Left ventricle myocardium inferior (tissue), 1 donor: ENCODE results near the gene GOLGA6L2. TPM values are rescaled to one million over a fixed set of nuclear protein-coding genes. Genes with fewer than 3 reads are reported as not detected.
"Not testable (repeated sequence)": the region's sequence is repeated elsewhere in the genome, so short reads cannot be mapped to it uniquely, and the experiment has no call there.

Source experiments
- DNase-seq: peaks from one replicate; pipeline ENCODE4 v3.0.0-alpha.2; 2020
- H3K27ac ChIP-seq: fragments of 200-600 bp; replicated peaks from 2 replicates; pipeline ENCODE4 v1.8.0; 2021
- H3K27me3 ChIP-seq: fragments of 200-600 bp; 2 replicates; pipeline ENCODE4 v1.8.0; 2021; ENCODE audit warnings: low read depth
- H3K36me3 ChIP-seq: fragments of 200-600 bp; 2 replicates; pipeline ENCODE4 v1.8.0; 2021
- H3K4me1 ChIP-seq: fragments of 200-600 bp; 2 replicates; pipeline ENCODE4 v1.8.0; 2021
- H3K4me3 ChIP-seq: fragments of 200-600 bp; 2 replicates; pipeline ENCODE4 v1.8.0; 2021; ENCODE audit warnings: mild to moderate bottlenecking, moderate library complexity
- H3K9me3 ChIP-seq: fragments of 200-600 bp; replicated peaks from 2 replicates; pipeline ENCODE4 v1.8.0; 2021
- intact Hi-C: fragments of 100-400 bp; cut with micrococcal nuclease; formaldehyde crosslinking; loops from one replicate; pipeline ENCODE4 v1.11.0; 2022
- total RNA-seq: library from RNA; stranded (reverse); fragmentation: NEBNext Ultra II Directional; extraction: Animal tissue kit (Norgen Biotek cat#: 25700); gene quantifications from one replicate; pipeline ENCODE4 v1.2.1, GENCODE V29; 2021
- TF ChIP-seq, protein P1 (sequence below): fragments of 200-600 bp; IDR thresholded peaks from 2 replicates; pipeline ENCODE4 v1.8.0; 2021; ENCODE audit warnings: antibody characterized with exemption, mild to moderate bottlenecking, borderline replicate concordance
- donor health status: DM: no; HTN: yes; CAD: no; lungs with severe emphysema.

The GOLGA6L2 gene
- total RNA-seq, 1 donor from 2014 or later = not detected

- no peaks in the 10 kb centered on the region for H3K27me3 ChIP-seq
- DNase-seq = no peak
- H3K9me3 ChIP-seq = no peaks in the 10 kb centered on the region
- no peaks in the 10 kb centered on the region for H3K36me3 ChIP-seq
- H3K4me3 ChIP-seq = no peak overlapping the region
- H3K4me1 ChIP-seq = no peaks in the 10 kb centered on the region
- TF ChIP-seq, protein P1, sequence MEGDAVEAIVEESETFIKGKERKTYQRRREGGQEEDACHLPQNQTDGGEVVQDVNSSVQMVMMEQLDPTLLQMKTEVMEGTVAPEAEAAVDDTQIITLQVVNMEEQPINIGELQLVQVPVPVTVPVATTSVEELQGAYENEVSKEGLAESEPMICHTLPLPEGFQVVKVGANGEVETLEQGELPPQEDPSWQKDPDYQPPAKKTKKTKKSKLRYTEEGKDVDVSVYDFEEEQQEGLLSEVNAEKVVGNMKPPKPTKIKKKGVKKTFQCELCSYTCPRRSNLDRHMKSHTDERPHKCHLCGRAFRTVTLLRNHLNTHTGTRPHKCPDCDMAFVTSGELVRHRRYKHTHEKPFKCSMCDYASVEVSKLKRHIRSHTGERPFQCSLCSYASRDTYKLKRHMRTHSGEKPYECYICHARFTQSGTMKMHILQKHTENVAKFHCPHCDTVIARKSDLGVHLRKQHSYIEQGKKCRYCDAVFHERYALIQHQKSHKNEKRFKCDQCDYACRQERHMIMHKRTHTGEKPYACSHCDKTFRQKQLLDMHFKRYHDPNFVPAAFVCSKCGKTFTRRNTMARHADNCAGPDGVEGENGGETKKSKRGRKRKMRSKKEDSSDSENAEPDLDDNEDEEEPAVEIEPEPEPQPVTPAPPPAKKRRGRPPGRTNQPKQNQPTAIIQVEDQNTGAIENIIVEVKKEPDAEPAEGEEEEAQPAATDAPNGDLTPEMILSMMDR = no peak
- H3K27ac ChIP-seq = no peak overlapping the region
- intact Hi-C loops = no loop called here
Observed at GRCh38 chr15:23416349-23417276, 30.4 kb downstream of the GOLGA6L2 start.

GRCh38 chr15:23415866-23416265, 31.2 kb downstream of the GOLGA6L2 start:
- H3K4me1 ChIP-seq, H3K9me3 ChIP-seq, H3K36me3 ChIP-seq, DNase-seq, H3K27me3 ChIP-seq, intact Hi-C loops, H3K27ac ChIP-seq, H3K4me3 ChIP-seq: not testable (repeated sequence)

DNA sequence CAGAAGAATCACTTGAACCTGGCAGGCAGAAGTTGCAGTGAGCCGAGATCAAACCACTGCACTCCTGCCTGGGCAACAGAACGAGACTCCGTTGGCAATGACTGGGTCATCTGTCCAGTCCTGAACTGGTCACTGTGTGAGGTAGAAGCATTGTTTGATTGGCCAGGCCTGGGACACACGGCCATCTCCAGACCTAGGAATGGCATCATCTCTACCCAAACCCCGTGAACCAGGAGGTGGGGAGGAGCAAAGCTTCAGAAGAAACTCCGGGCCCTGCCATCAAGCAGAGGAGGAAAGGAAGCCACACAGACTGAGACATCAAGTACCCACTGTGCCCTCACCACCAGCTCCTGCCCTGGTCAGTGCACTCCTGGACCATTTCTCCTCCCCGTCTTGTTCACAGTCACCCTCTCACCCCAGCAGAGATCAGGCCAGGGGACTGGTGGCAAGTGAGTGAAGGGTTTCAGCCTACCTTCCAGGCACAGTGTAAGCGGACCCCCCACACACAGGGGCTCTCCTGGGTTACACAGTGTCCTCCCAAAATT, 31.6 kb downstream of the GOLGA6L2 start:
- no peaks in the 10 kb centered on the region for H3K4me1 ChIP-seq
- no peak overlapping the region for H3K27ac ChIP-seq
- no peaks in the 10 kb centered on the region for H3K36me3 ChIP-seq
- DNase-seq = no peak
- TF ChIP-seq, protein P1 = no peak
- H3K9me3 ChIP-seq = no peaks in the 10 kb centered on the region
- intact Hi-C loops = no loop called here
- no peak overlapping the region for H3K4me3 ChIP-seq
- no peaks in the 10 kb centered on the region for H3K27me3 ChIP-seq

- H3K4me3 ChIP-seq = not testable (repeated sequence)
Observed at GRCh38 chr15:23412881-23413600, 34.0 kb downstream of the GOLGA6L2 start.

DNA sequence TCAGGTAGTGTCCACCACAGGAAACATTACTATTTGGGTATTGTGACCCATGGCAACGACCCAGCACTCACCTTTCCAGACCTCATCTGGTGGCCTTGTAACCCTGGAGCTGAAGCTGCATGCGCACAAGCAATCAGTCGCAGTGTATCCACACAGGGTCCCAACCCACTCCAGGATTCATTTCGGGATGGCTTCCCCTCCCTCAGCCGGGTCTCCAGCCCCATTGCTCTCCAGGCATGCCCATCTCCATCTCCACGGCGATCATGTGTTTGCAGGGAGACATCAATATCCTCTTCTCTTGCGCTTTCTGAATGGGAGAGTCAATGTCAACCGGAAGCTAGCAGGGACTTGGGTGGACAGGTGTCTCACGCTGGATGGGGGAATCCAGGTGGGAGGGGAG, 35.2 kb downstream of the GOLGA6L2 start:
- Histone ChIP-seq H3K36me3 (no peaks in the 10 kb centered on the region), H3K9me3 (no peaks in the 10 kb centered on the region), H3K4me3 (no peak overlapping the region), H3K27ac (no peak overlapping the region), H3K27me3 (no peaks in the 10 kb centered on the region), H3K4me1 (no peaks in the 10 kb centered on the region)
- intact Hi-C loops = no loop called here
- no peak for DNase-seq
- TF ChIP-seq, protein P1 = no peak

More at GRCh38 chr15:23412881-23413600, 34.0 kb downstream of the GOLGA6L2 start:
- H3K4me1 ChIP-seq, H3K27me3 ChIP-seq, intact Hi-C loops, H3K9me3 ChIP-seq, H3K36me3 ChIP-seq, DNase-seq, H3K27ac ChIP-seq: not testable (repeated sequence)

- Histone ChIP-seq H3K4me1 (peaks cover 36% of the 10 kb centered on the region), H3K27ac (peak overlapping the region; percentile 91), H3K4me3 (peak overlapping the region; percentile 36), H3K36me3 (no peaks in the 10 kb centered on the region), H3K9me3 (peaks cover 10% of the 10 kb centered on the region), H3K27me3 (peaks cover 4% of the 10 kb centered on the region)
- TF ChIP-seq, protein P1 = no peak
- intact Hi-C loops = no loop called here
- DNase-seq = peak; percentile 42
Observed at GRCh38 chr15:23403550-23403949, 43.5 kb downstream of the GOLGA6L2 start.
